Stimulated activated CD8-positive, alpha-beta memory T cell treated with anti-CD3 and anti-CD28 coated beads, Interleukin-15, amount 100 ng/mL, for 4 hours (primary cell): ENCODE data around the gene RPS6KA1.
"Not testable (repeated sequence)": the region's sequence is repeated elsewhere in the genome, so short reads cannot be mapped to it uniquely, and the experiment has no call there.

Experiments used
- DNase-seq, 2 donors: peaks; one replicate each; pipeline ENCODE4 v3.0.0-alpha.2; 2020; ENCODE audit warnings: low read depth in 2 of 2

The RPS6KA1 gene

DNA sequence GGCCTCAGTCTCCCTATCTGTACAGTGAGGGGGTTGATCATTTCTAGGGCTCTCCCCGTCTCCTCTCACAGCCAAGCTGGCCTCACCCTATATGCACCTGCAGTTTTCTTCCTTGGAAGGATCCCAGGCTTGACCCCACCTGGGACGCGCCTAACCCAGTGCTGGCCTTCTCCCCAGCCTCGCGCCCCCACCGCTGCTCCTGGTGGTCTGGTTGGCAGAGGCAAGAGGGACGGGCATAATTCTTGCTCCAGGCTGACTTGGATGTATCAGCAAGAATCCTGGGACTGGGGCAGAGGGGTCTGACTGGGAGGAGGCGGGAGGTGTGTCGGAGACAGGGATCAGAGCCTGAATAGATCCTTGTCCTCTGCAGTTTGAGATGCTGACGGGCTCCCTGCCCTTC lies 25.2 kb downstream of the RPS6KA1 start:
- DNase-seq: no peak

DNA sequence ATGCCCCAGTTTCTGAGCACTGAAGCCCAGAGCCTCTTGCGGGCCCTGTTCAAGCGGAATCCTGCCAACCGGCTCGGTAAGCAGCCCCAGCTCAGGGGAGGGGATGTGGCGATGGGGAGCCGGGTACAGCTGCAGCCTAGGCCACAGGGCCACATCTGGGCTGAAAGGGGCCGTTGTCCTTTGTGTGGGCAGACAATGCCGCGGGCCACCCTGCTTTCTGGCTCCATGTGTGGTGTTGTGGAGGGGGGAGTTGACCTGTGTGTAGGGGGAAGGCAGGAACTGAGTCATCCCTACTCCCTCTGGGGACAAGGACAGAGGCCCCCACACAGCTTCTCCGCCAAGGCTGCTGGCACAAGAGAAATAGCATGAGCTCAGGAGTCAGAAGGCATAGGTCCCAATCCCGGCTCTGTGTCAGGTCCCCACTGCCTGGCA lies 26.0 kb downstream of the RPS6KA1 start:
- DNase-seq: no peak

DNA sequence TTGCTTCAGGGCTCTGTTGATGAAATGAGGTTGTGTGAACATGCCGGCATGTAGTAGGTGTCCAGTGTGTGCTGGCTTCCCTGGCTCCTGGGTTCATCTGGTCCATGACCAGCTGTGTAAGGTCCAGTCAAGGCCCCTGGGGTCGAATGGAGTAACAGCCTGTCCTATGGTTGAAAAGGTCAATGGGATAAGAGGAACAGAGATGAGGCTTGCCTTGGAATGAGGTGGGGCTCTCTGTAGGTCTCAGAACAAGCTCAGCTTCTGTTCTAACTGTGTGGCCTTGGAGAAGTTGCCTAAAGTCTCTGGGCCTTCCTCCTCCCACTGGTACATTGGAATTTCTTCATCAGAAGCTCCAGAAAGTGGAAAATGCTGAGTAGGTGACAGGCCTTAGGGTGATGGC lies 26.6 kb downstream of the RPS6KA1 start:
- DNase-seq: no peak

DNA sequence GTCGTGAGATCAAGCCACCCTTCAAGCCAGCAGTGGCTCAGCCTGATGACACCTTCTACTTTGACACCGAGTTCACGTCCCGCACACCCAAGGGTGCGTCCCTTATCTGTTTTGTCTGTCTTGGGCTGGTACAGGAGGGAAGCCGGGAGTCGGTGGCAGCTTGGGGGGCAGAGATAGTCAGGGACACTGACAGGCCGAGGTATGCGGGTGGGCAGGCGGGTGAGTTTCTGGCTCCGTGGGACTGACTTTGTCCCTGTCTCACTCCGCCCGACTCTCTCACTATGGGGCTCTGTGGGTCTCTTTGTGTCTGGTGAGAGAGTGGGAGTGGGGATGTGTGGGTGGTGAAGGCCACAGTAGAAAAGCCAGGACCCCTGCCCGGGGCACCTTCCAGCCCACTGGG lies 27.4 kb downstream of the RPS6KA1 start:
- no peak for DNase-seq

DNA sequence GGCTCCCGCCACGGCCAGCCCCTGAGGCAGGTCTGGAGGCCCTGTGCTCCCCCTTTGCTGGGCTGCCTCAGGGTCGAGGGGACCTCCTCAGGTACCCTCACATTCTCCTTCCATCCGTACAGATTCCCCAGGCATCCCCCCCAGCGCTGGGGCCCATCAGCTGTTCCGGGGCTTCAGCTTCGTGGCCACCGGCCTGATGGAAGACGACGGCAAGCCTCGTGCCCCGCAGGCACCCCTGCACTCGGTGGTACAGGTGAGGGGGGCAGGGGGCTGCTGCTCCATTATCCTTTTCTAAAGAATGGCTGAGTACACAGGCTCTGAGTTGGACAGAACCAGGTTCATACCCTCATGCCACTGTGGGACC lies 29.1 kb downstream of the RPS6KA1 start:
- DNase-seq: no peak

DNA sequence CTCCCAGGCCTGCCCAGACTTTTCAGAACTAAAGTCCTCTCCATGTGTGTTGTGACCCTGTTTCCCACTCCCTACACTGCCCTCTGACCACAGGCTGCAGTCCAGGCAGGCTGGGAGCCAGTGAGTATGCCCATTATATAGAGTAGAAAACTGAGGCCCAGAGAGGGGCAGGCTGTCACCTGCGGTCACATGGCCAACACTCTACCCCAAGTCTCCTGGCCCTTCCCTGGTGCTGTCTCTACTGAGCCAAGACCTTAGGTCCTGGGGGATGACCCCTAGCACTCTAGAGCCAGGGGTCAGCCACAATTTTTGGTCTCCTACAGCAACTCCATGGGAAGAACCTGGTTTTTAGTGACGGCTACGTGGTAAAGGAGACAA lies 30.8 kb downstream of the RPS6KA1 start:
- DNase-seq: no peak

DNA sequence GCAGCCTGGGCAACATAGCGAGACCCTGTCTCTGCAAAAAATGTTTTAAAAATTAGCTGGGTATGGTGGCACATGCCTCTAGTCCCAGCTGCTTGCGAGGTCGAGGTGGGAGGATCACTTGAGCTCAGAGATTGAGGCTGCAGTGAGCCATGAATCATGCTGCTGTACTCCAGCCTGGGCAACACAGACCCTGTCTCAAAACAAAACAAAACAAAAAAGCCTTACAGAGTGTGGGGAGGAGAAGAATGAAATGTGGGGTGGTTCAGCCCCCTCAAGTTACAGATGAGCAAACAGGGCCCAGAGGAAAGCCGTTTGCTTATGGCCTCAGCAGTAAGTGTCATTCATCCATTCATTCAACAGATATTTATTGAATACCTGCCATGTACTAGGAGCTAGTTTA lies 40.7 kb downstream of the RPS6KA1 start:
- DNase-seq: no peak

DNA sequence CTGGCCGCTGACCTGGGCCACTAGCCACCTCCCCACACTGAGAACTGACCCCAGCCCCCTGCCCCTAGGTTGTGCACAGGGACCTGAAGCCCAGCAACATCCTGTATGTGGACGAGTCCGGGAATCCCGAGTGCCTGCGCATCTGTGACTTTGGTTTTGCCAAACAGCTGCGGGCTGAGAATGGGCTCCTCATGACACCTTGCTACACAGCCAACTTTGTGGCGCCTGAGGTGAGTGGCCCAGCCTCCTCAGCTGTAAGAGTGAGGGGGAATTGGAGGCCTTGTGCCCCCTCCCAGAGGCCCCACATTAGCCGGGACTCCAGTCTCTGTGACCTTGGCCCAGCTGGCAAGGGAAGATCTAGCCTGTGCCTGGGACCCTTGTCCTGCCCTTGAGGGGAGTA lies 41.8 kb downstream of the RPS6KA1 start:
- DNase-seq: no peak

DNA sequence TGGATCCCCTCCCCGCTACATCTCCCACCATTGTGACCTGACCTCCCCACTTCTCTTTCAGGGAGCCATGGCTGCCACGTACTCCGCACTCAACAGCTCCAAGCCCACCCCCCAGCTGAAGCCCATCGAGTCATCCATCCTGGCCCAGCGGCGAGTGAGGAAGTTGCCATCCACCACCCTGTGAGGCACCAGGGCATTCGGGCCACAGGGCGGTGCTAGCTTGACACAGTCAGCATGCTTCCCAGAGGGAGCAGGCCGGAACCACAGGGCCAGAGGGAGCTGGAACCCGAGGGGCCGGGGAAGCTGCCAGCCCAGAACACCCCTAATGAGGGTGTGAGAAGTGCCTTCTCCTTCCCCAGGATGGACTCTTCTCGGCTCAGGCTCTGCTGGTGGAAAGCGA lies 44.5 kb downstream of the RPS6KA1 start:
- no peak for DNase-seq

DNA sequence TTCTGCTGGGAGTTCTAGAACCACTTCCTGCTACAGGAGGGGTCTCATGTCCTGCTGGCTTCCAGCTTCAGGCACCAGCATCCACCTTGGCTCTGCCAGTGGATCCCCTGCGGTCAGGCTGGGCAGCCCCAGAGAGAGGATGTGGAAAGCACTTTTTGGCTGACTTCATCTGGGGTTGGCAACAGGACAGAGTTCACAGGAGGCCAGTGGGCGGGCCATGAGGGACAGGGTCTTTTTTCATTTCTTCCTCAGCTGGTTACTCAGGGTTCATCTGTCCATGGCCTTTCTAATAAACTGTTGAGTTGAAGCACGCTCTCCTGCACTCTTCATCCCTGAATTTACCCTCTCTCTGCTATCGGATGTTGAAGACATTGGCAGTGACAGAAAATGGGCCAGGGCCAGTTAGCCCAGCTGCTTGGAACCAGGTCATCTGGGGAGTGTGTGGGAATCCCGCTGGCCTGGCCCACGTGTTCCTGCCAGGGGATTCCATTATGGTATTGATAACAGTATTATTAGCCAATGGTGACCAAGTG lies 45.2 kb downstream of the RPS6KA1 start:
- DNase-seq: no peak

DNA sequence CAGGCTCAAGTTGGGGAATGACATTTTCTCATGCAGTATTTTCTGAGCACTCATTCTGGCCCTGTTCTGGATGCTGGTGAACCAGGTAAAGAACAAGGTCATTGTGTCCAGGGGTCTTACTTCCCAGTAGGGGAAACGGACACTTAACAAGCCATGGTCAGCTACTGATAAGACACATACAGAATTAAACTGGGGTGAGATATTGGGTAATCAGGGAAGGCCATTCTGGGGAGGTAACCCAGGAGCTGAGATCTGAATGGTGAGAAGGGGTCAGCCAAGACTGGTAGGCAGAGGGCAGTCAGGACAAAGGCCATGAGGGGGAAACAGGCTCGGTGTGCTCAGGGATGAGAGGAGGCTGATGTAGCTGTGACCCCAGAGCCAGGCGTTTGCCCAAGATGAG lies 45.8 kb downstream of the RPS6KA1 start:
- no peak for DNase-seq

DNA sequence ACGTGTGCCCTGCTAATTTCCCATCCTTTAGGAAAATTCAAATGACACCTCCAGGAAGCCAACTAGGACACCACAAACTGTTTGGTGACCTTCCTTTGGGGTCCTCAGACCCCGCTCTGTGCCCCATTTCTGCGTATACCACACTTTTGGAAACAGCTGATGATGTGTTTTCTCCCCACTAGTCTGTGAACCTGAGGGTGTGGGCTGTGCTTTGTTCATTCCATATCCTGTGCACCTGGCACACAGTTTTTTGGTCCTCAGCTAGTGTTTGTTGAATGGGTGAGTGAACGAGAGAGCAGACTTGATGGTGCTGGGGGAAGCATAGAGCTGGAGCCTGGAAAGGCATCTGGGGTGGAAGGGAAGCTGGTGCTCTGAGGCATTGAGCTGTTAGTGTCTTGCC lies 48.6 kb downstream of the RPS6KA1 start:
- DNase-seq: no peak

DNA sequence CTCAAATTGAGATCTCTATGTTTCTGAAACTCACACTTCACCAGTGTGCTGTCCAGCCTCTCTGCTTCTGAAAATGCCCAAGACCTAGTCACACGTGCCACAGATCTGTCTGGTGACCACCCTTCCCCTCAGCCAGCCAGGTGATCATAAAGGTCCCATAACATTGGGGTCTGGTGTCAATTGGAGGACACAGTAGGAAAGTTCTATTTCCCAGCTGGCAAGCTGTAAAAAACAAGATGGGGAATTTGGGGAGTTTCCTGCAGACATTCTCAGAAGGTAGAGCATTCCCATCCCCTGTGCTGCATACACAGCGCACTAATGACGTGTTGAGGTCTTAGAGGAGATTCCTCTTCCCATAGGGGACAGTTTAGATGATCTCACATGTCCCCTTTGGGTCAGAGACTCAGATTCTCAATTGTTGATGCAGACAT lies 50.1 kb downstream of the RPS6KA1 start:
- no peak for DNase-seq

DNA sequence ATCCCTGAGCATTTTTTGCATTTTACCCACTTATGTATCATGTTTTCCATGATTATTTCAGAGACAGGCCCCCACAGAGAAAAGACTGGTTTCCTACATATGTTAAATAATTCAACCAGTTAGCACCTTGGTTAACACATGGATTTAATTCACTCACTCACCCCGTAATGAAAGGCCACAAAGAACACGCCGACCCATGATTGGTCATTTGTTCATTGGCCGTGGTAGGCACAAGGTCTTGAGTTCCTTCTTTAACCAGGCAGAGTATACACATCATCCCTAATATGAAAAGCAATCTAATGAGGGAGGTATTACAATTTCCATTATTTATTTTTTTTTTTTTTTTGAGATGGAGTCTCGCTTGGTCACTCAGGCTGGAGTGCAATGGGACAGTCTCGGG lies 50.6 kb downstream of the RPS6KA1 start:
- no peak for DNase-seq

DNA sequence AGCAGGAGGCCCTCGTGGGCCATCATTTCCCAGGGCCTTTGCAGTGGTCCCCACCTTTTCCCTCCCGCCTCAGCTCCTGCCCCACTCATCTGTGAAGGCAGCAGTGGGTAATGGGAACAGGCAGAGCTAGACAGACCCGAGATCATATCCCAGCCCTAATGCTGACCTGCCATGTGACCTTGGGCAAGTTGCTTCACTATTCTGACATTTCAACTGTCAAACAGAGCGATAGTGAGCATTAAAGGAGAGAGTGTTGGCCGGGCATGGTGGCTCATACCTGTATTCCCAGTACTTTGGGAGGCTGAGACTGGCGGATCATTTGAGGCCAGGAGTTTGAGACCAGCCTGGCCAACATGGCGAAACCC lies 51.7 kb downstream of the RPS6KA1 start:
- DNase-seq: no peak

DNA sequence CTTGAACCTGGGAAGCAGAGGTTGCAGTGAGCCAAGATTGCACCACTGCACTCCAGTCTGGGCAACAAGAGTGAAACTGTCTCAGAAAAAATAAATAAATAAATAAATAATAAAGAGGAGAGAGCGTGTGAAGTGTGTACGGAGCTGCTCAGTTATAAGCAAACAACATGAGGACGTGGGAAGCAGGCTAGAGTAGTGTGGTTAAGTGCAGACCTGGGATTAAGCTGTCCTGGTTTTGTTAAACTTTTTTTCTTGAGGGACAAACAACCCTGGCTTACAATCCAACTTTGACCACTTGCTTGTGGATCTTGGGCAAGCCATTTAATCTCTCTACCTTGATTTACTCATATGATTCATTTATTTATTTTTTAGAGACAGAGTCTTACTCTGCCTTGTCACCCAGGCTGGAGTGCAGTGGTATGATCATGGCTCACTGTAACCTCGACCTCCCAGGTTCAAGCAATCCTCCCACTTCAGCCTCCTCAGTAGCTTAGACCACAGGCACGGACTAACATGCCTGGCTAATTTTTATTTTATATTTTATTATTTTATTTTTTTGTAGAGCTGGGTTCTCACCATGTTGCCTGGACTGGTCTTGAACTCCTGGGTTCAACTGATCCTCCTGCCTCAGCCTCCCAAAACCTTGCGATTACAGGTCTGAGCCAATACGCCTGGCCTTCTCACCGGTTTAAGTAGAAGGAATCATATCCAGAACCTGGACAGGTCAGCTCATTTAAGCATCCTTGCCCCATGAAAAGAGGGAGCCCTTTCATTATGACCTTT lies 52.7 kb downstream of the RPS6KA1 start:
- DNase-seq: no peak

DNA sequence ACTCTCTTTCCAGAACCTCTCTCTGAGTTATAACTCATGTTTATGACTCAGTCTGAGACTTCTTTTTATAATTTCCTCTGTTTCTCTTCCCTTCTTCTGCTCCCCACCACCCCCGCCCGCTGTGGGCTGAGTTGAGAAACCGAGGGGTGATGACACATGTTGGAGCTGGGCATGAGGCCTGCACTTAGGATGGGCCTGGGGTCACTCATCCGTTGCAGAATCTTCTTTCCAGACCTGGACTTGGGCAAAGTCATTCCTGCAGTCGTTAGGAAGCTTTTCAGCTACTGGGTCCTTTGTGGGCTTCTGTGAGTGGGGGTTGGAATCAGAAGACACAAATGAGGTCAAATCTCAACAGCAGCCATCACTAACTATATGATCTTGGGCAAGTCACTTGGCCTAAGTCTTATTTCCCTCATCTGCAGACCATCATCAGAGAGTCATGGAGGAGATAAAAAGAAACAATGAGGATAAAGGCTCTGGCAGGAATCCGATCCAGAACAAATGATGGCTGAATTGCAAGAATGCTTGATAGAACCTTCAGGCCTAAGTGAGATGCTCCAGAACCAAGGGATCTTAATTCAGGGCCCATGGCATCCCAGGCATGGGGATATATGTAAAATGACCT lies 53.4 kb downstream of the RPS6KA1 start:
- DNase-seq: peak; percentile 24 to 26

DNA sequence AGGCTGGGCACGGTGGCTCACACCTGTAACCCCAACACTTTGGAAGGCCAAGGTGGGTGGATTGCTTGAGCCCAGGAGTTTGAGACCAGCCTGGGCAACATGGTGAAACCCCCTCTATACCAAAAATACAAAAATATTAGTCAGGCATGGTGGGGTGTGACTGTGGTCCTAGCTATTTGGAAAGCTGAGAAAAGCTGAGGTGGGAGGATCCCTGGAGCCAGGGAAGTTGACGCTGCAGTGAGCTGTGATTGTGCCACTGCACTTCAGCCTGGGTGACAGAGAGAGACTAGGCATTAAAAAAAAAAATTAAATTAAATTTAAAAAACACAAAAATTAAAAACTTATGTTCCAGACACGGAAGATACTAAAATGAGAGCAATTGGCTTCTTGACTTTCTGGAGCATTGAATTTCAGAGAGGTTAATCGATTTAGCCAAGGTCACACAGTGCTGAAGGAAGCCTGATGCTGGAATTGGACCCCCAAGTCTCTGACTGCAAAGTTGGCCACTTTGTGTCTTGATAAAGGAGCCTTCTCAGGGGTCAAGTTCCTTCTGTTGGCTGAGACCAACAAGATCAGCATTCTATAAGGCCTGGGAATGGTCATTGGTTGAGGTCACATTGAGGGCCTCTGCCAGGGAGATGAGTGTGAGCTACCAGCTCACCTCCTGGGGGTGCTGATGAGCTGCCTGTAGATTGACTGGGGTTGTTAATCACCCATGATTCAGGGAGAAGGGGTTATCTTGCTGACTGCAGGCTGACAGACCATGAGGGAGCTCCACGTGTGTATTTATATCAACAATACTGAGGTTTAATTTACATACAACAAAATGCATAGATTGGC lies 54.3 kb downstream of the RPS6KA1 start:
- no peak for DNase-seq

DNA sequence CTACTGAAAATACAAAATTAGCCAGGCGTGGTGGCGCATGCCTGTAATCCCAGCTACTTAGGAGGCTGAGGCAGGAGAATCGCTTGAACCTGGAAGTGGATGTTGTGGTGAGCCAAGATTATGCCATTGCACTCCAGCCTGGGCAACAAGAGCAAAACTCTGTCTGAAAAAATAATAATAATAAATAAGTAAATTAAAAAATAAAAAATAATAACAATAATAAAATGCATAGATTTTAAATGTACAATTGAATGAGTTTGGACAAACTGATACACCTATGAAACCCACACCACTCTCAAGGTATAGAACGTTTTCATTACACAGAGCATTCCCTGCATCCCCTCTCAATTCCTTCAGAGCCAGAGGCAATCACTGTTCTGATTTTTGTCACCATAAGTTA lies 55.0 kb downstream of the RPS6KA1 start:
- not testable (repeated sequence) for DNase-seq

DNA sequence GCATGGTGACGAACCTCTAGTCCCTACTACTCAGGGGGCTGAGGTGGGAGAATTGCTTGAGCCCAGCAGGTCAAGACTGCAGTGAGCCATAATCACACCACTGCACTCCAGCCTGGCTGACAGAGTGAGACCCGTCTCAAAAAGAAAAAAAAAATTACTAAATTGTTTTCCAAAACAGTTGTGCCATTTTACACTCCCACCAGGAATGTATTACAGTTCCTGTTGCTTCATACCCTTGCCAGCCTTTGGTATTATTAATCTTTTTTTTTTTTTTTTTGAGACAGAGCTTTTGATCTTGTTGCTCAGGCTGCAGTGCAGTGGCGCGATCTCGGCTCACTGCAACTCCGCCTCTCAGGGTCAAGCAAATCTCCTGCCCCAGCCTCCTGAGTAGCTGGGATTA lies 55.9 kb downstream of the RPS6KA1 start:
- DNase-seq: no peak

DNA sequence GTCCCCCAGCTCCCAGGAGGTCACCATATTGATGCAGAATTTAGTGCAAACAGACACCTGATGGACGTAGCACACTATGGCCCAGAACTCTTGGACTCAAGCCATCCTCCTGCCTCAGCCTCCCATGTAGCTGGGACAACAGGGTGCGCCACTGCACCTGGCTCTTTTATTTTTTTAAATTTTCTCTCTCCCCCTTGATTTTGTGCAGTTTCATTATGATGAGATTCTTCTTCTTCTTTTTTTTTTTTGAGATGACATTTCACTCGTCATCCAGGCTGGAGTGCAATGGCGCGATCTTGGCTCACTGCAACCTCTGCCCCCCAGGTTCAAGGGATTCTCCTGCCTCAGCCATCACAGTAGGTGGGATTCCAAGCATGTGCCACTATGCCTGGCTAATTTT lies 63.8 kb downstream of the RPS6KA1 start:
- DNase-seq: no peak

DNA sequence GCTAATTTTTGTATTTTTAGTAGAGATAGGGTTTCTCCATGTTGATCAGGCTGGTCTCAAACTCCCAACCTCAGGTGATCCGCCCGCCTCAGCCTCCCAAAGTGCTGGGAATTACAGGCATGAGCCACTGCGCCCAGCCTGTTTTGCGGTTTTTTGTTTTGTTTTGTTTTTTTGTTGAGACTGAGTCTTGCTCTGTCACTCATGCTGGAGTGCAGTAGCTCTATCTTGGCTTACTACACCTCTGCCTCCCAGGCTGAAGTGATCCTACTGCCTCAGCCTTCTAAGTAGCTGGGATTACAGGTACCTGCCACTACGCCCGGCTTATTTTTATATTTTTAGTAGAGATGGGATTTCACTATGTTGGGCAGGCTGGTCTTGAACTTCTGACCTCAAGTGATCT lies 65.0 kb downstream of the RPS6KA1 start:
- not testable (repeated sequence) for DNase-seq

DNA sequence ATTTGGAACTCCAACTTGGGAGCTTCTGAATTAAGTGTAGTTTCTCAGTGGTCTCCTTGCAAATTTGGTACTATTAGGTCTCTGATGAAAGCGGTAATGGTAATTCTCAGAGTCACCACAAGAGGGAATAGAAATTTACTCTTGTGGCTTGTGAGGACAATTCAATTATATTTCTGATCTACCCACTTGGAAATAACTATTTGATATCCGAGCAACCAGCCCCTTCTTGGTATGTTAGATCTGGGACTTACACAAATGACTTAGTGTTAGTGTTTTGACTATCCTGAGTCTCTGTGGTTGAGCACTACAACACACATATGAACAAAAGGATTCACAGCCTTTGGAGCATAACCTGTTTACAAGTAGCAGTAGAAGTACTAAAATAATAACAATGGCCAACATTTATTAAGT lies 68.1 kb downstream of the RPS6KA1 start:
- no peak for DNase-seq
